GM21737 (cell line): ENCODE data around the gene PPARA.

Experiments used
- ATAC-seq: cut with Tn5 transposase; IDR thresholded peaks from one replicate; pipeline ENCODE4 v1.9.1; 2021; ENCODE audit warnings: mild to moderate bottlenecking, moderate library complexity; ENCODE audit not compliant: unreplicated experiment

PPARA gene

DNA sequence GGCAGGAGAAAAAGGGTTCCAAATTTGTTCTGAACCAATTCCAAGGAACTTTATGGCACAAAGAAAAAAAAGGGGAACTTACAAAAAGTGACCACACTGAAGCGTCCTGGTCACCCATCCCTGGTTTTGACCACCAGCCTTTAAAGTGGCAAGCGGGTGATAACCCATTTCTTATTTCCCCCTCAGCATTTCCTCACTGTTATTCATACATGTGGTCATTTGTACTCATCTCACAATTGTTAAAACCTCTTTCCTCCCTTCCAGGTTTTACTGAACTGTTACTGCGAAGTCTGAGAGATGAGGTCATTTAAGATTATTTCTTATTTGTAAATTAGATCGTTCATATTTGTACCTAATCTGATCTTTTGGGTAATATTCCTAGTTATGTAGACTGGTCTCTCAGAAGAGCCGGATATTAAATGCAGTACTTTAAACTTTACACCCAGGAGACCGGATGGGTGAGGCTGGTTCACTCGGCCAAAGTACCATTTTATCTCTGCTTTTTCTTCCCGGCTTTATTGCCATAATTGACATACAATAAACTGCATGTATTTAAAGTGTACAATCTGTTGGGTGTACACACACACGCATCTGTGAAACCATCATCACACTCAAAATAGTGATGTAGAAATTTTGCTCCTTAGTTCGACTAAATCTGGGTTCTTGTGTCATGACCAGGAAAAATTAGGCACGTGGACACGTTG, 52.7 kb downstream of the PPARA start:
- no peak for ATAC-seq

DNA sequence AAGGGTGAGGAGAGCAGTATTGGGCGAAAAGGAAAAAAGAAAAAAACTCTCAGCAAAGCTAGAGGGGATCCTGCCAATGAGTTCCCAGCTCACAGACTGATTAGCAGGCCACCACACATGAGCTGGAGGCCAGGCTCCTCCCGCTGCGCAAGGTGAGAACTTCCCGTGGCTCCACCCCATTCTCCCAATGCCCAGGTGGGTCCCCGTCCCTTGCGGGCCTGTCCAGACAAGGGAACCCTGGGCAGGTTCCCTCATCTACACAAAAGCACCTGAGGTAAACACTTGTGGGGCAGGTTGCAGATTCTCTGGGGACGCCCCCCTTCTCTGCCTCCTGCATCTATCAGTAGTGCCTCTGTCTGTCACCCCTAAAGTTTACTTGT, 53.3 kb downstream of the PPARA start:
- no peak for ATAC-seq

DNA sequence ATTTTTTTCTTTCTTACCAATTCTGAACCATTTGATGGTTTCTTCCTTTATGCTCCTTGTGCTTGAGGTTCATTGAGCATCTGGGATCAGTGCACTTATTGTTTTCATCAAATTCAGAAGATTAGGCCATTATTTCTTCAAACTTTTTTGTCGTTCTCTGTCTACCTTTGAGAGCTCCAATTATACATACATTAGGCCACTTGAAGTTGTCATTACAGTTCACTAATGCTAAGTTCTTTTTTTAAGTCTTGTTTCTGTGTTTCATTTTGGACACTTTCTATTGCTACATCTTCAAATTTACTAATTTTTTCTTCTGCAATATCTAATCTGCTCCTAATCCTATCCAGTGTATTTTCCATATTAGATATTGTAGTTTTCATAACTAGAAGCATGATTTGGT, 58.9 kb downstream of the PPARA start:
- no peak for ATAC-seq

DNA sequence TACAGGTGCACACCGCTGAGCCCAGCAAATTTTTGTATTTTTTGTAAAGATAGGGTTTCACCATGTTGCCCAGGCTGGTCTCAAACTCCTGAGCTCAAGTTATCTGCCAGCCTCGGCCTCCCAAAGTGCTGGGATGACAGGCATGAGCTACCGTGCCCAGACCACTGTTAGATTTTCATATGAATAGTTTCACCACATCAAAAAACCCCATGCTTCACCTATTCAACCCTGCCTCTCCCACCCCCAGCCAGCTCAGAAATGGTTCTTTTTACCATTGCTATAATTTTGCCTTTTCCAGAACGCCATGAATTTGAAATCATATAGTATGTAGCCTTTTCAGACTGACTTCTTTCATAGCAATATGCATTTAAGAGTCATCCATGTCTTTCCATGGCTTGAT, 61.9 kb downstream of the PPARA start:
- no peak for ATAC-seq

DNA sequence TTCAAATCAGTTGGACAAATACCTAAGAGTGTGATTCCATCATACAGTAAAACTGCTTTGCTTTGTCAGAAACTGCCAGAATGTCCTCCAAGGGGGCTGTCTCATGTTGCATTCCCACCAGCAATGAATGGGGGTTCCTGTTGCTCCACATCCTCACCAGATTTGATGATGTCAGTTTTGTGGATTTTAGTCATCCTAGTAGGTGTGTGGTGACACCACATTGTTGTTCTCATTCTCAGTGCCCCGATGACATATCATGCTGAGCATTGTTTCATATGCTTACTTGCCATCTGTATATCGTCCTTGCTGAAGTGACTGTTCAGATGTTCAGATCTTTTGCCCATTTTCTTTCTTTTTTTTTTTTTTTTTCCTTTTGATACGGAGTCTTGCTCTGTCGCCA, 62.7 kb downstream of the PPARA start:
- ATAC-seq = no peak

DNA sequence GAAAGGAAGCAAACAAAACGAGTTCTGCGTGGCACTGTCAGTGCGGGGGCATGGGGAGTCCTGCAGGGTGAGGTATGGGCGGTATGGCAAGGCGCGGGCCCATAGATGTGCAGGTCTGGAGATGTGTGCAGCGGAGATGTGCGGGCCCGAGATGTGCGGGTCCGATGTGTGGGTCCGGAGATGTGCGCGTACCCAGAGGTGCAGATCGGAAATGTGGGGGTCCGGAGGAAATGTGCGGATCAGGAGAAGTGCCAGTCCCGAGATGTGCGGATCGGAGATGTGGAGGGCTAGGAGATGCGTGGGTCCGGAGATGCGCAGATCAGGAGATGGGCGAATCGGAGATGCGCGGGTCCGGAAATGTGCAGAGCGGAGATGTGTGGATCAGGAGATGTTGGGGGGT, 63.8 kb downstream of the PPARA start:
- ATAC-seq = no peak

DNA sequence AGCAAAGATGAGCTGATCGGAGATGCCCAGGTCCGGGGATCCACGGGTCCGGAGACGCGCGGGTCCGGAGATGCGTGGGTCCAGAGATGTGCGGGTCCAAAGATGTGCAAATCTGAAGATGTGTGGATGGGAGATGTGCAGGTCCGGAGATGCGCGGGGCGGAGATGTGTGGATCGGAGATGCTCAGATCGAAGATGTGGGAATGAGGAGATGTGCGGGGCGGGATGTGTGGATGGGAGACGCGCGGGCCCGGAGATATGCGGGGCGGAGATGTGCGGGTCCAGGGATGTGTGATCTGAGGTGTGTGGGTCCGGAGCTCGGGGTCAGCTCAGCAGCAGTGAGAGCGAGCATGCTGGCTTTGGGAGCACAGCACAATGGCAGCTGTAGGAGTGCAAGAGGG, 64.3 kb downstream of the PPARA start:
- no peak for ATAC-seq

DNA sequence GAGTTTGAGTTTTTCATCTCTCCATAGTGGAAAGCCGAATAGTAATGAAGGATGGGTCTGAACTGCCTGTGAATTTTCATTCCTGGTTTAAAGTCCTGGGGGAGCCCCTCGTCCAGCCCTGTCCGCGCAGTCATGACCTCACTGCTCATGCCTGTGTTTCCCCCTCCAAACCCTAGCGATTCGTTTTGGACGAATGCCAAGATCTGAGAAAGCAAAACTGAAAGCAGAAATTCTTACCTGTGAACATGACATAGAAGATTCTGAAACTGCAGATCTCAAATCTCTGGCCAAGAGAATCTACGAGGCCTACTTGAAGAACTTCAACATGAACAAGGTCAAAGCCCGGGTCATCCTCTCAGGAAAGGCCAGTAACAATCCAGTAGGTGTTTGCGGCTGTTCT, 69.3 kb downstream of the PPARA start:
- no peak for ATAC-seq

DNA sequence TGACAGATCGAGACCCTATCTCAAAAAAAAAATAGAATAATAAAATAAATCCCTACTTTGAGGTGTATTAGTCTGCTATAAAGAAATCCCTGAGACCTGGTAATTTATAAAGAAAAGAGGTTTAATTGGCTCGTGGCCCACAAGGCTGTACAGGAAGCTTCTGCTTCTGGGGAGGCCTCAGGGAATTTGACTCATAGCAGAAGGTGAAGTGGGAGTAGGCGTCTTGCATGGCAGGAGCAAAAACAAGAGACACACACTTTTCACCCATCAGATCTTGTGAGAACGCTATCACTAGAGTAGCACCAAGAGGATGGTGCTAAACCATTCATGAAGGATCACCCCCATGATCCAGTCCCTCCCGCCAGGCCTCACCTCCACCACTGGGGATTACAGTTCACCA, 70.6 kb downstream of the PPARA start:
- no peak for ATAC-seq

DNA sequence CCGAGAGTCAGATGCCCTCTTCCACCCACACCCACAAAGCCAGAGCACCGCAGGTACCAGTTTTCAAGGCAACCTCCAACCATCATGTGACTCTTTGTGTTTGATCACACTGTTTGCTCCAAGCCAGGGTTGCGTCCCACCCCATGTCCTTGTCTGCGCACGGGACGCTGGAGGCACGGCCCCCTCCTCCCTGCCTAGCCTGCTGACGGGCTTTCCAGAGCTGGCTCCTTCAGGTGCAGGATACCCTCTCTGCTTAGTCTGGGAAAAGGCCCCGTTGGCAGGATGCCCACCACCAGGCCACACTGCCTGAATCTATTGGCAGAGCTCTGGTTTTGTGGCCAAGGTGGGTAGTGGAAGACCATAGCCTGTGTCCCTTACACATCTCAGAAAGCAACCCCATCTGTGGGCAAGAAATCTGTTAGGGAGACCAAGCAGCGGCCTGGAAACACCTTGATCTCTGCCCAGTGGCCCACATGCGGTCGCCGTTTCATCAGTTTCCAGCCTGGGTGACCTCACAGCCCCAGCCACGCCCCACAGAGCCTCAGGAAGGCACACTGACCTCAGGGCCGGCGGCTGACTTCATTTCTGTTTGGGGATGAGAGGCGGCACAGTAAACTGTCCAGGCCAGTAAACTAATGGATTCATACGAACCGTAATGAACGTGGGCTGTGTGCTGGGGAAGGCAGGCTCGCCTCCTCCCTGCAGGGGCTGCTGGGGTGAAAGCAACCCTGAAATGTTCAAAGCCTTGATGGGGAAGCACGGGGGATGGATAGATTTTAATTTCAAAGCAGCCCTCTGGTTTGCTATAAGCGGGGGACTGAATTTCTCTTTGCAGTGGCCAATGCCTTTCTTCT, 73.9 kb downstream of the PPARA start:
- no peak for ATAC-seq

DNA sequence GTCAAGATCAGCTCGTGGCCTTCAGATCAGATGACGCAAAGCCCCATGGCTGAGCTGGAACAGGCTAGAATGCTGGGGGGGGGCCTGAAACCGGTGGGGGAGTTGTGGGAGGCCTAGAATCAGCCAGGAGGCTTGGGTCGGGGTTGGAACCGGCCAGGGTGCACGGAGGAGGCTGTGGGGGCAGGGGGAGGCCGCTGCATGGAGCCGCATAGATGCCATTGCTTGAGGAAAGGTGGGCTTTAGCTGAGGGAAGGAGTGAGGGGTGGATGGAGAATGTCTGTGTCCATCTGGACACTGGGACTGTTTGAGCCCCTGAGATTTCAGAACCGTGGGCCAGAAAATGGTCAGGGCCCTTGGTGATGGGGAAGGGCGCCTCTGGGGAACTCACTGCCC, 74.6 kb downstream of the PPARA start:
- no peak for ATAC-seq

DNA sequence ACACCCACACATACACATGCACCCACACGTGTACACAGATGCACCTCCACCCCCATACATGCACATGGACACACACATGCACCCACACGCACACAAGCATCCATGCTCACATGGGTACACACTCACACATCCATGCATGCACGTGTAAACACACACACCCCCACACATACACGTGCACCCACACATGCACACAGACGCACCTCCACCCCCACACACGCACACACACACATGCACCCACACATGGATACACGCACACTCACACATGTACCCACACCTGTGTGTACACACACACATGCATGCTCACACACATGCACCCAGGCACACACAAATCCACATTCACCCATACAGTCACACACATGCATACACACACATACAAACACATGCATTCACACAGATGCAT, 75.3 kb downstream of the PPARA start:
- no peak for ATAC-seq

DNA sequence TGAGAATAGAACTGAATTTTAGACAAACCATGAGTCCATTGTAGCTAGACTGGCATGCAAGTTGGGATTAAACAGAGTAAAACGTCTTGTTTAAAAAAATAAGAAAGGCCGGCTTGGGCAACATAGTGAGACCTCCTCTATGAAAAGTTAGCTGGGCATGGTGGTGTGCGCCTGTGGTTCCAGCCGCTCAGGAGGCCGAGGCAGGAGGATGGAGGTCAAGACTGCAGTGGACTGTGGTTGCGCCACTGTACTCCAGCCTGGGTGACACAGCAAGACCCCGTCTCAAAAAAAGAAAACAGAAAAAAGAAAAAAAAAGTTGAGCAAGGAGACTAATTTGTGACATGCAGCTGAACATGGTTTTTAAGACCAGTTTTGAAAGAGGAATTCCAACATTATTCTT, 76.3 kb downstream of the PPARA start:
- no peak for ATAC-seq

DNA sequence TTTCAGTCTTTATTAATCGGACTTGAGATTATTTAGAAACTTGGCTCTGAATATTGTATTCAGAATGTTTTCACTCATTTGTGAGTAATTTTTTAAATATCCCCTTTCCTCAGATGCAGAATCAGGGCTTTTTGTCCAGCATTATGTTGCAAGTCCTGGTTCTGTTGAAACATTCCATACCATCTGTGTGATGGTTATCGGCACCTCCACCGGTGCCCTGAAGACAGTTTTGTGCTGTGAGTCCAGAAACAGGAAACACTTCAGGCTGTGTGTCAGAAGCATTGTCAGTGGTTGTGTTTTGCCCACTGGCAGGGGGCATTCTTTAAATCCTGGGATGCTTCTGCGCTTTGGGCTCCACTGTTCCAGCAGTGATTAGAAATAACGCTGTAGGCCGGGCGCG, 79.4 kb downstream of the PPARA start:
- no peak for ATAC-seq

DNA sequence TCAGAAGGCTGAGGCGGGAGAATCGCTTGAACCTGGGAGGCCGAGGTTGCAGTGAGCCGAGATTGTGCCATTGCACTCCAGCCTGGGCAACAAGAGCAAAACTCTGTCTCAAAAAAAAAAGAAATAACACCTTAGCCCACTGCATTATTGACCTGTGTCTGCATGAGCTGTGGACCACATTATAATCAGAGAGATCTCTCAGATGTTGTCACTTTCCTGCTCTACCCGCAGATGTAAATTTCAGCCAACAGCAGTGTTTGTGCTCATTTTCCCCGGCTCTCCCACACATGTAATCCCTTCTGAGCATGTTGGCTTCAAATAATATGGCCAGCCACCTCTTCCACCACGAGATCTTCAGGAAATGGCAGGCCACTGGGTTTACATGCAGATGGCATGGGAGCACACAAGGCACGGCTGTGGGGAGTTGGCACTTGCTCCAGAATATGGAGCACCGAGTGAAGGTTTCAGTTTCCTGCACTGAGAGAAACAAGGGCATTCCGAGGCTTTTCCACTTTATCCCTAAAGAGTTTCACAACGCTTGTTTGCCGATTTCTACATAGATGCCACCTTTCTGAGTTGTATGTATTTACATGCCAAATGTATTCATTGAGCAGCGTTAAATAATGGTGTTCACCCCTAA, 80.1 kb downstream of the PPARA start:
- no peak for ATAC-seq

DNA sequence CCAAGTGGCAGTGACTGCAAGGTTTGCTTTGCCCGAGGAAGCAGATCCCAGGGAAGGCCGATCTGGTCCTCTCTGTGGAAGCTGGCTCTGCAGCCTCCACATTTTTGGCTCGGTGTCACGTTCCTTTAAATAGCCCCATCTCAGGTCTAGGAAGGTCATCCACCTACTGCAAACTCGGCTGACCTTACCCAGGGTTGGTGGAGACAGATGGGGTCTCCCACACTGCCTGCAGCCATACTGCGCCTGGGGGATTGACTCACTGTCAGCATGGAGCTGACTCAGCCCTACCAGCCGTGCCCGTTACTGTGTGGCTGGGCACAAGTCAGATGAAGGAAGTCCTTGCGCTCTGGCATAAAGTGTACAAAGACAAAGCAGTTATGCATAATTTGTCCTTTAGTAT, 82.9 kb downstream of the PPARA start:
- no peak for ATAC-seq

DNA sequence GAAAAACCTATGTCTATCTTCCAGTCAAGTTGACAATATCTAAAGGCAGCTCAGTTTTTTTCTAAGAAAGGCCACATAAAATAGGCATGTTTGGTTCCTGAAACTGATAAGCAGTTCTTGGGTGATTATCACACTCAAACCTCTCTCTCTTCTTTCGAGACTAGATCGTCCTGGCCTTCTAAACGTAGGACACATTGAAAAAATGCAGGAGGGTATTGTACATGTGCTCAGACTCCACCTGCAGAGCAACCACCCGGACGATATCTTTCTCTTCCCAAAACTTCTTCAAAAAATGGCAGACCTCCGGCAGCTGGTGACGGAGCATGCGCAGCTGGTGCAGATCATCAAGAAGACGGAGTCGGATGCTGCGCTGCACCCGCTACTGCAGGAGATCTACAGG, 84.6 kb downstream of the PPARA start:
- no peak for ATAC-seq

DNA sequence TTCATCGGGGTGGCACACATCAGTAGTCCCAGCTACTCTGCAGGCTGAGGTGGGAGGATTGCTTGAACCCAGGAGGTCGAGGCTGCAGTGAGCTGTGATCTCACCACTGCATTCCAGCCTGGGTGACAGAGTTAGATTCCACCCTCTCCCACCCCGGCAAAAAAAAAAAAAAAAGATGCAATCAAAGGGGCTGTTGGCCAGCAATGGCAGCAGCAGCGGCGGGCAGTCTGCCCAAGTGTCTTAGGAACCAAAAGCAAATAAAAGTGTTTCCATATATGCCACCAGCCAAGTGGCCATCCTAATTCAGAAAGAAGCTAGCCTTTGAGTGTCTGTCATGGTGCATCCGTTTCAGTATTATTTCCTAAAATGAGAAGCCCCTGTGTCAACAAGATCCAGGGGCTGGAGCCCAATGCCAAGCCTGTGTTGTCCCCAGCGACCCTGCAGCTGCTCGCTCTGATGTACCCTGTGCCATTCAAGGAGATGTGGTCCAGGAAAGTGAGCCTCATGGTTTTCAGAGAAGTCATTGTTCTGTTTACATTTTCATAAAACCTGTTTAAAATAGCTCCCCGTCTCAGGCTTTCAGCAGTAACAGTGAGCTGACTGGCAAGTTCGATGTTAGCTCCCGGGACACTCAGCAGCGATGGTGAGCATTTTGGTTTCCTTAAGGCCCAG, 87.3 kb downstream of the PPARA start:
- no peak for ATAC-seq

DNA sequence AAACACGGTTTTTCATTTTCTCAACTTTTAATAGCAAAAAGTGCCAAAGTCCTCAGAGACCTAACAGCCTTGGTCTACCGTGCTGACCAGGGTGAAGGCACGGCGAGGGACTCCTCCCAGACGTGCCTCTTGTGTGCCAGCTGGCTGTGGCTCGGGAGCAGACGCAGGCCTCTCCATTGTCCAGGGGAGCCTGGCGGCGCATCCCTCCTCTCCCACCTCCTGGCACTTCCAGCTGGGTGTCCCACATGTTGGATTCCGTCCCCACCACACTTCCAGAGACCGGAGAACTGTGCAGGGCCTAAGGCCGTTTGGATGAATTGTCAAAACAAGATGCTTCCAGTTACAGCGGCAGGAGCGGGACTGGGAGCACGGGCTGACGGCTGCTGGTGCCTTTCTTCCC, 88.2 kb downstream of the PPARA start:
- no peak for ATAC-seq

DNA sequence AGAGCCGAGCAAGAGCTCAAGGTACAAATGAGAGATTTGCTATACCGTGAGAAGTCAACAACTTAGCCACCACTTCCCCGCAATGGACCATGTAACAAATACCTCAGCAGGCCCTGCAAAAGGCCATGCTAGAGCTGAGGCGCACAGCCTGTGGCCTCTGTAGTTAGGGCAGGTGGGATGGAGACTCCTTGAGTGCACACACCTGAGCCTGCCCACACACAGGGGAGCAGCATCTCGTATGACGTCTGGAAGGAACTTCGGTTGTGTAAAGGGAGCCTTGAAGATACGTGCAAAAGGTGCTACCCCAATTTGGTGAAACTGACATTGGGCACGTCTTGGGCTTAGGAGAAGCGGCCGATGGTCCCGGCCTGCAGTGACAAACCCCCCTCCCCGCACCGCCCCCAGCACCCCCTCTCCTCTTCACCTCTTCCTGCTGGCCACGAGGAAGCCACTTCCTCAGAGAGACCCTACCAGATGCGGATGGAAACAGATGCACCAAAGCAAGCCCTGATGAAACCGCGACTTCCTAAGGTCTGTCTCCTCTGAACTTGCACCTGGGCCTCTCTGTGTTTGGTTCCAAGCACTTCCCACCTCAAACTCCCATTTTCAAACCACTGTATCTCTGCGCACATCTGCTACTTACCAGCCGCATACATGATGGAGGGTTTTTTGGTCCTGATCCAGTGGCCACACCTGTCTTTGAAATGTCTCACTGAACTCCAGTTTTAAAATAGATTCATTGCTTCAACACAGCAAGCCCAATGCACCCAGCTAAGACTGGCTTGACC, 89.1 kb downstream of the PPARA start:
- ATAC-seq = no peak

DNA sequence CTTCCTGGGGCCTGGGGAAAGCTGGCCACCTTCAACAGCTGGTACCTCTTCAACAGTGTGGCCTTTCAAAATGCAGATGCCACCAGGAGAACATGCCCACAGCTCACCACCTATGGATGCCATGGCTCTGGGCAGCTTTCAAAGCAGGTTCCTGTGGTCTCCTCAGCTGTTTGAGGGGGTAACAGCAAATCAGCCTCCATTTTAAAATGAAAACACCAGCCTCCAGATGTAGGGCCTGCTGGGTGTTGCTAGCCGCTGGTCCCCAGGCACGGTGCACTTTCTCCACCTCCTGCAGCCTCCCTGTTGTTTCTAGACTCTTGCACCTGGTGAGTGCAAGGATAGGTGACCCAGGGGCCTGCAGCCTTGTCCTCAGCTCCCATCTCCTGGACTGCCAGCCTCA, 89.7 kb downstream of the PPARA start:
- ATAC-seq = no peak
